DND-41 (cell line): ENCODE data around the gene SMURF1.

Experiments
- ATAC-seq: fragments of 200-7000 bp; cut with Tn5 transposase; 3 replicates; pipeline ENCODE4 v1.9.1; 2021; ENCODE audit warnings: low read depth; ENCODE audit not compliant: insufficient read depth
- DNase-seq: peaks from one replicate; pipeline ENCODE4 v3.0.0-alpha.2; 2020
- H2AFZ ChIP-seq: 2 replicates; pipeline ENCODE4 v1.6.0; 2012; ENCODE audit warnings: low read depth, low read length
- H3K27ac ChIP-seq: 2 replicates; pipeline ENCODE4 v1.5.1; 2012; ENCODE audit warnings: low read length, inconsistent platforms
- H3K27me3 ChIP-seq: fragments of 200-600 bp; sonication (generic); 2 replicates; pipeline ENCODE4 v1.6.0; 2012; ENCODE audit warnings: low read length, mild to moderate bottlenecking, inconsistent platforms; ENCODE audit not compliant: insufficient read depth, poor library complexity
- H3K36me3 ChIP-seq: 2 replicates; pipeline ENCODE4 v1.5.1; 2012; ENCODE audit warnings: low read length, inconsistent platforms; ENCODE audit not compliant: insufficient read depth
- H3K4me1 ChIP-seq: 2 replicates; pipeline ENCODE4 v1.5.1; 2012; ENCODE audit warnings: mild to moderate bottlenecking, low read length; ENCODE audit not compliant: insufficient read depth
- H3K4me2 ChIP-seq: 2 replicates; pipeline ENCODE4 v1.6.0; 2012; ENCODE audit warnings: mild to moderate bottlenecking, moderate library complexity, low read length, inconsistent platforms; ENCODE audit not compliant: insufficient read depth
- H3K4me3 ChIP-seq, 2 experiments: fragments of 200-600 bp in 1 of 2; shearing (Covaris generic) in 1 of 2; 2 replicates each; pipeline ENCODE4 v1.5.1; 2012 to 2016; ENCODE audit warnings: inconsistent platforms in 2 of 2, low read length in 2 of 2, mild to moderate bottlenecking in 2 of 2, low read depth in 1 of 2, moderate library complexity in 1 of 2
- H3K79me2 ChIP-seq: 2 replicates; pipeline ENCODE4 v1.6.0; 2012; ENCODE audit warnings: low read length, inconsistent platforms; ENCODE audit not compliant: insufficient read depth
- H3K9ac ChIP-seq: 2 replicates; pipeline ENCODE4 v1.6.0; 2012; ENCODE audit warnings: low read depth, mild to moderate bottlenecking, inconsistent platforms, low read length, moderate library complexity
- H3K9me3 ChIP-seq: 2 replicates; pipeline ENCODE4 v1.5.1; 2012; ENCODE audit warnings: low read length, moderate library complexity, mild to moderate bottlenecking, inconsistent platforms; ENCODE audit not compliant: insufficient read depth, severe bottlenecking
- H4K20me1 ChIP-seq: 2 replicates; pipeline ENCODE4 v1.6.0; 2012; ENCODE audit warnings: low read length; ENCODE audit not compliant: insufficient read depth
- EZH2 ChIP-seq: IDR thresholded peaks from 3 replicates; pipeline ENCODE4 v1.6.1; 2012; ENCODE audit warnings: borderline replicate concordance, low read depth, mild to moderate bottlenecking, moderate library complexity, low read length, inconsistent platforms; ENCODE audit not compliant: severe bottlenecking
- TF ChIP-seq, protein P1 (sequence below): IDR thresholded peaks from 2 replicates; pipeline ENCODE4 v1.5.1; 2012; ENCODE audit warnings: borderline replicate concordance, low read length, moderate library complexity, mild to moderate bottlenecking; ENCODE audit not compliant: poor library complexity, severe bottlenecking; ENCODE audit errors: extremely low read depth

SMURF1 gene

DNA sequence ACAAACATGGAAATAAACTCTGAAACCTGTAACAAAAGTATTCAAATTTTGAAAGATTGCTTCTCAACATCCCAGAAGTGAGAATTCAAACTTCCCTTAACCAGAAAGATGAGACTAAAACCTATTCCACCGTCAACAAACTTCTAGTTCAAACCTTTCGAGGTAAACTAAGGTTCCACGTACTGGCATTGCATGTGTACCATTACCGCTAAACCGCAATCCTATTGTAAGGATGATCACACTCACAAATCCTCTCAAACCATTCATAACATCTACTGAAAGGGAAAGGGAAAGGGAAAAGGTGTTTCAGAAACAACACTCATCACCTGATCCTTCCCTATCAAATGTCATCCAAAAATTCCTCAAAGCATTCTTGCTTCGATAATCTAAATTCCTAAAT is 3.1 kb downstream of the SMURF1 start:
- H3K4me2 ChIP-seq: peak overlapping the region; percentile 56
- H2AFZ ChIP-seq: no peak overlapping the region
- no peak for ATAC-seq
- TF ChIP-seq, protein P1, sequence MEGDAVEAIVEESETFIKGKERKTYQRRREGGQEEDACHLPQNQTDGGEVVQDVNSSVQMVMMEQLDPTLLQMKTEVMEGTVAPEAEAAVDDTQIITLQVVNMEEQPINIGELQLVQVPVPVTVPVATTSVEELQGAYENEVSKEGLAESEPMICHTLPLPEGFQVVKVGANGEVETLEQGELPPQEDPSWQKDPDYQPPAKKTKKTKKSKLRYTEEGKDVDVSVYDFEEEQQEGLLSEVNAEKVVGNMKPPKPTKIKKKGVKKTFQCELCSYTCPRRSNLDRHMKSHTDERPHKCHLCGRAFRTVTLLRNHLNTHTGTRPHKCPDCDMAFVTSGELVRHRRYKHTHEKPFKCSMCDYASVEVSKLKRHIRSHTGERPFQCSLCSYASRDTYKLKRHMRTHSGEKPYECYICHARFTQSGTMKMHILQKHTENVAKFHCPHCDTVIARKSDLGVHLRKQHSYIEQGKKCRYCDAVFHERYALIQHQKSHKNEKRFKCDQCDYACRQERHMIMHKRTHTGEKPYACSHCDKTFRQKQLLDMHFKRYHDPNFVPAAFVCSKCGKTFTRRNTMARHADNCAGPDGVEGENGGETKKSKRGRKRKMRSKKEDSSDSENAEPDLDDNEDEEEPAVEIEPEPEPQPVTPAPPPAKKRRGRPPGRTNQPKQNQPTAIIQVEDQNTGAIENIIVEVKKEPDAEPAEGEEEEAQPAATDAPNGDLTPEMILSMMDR: no peak
- TF ChIP-seq EZH2: no peak
- no peak overlapping the region for H3K4me3 ChIP-seq
- peaks cover 47% of the 10 kb centered on the region for H3K4me1 ChIP-seq
- no peaks in the 10 kb centered on the region for H3K36me3 ChIP-seq
- H4K20me1 ChIP-seq: peaks cover 58% of the 10 kb centered on the region
- H3K27me3 ChIP-seq: no peaks in the 10 kb centered on the region
- H3K27ac ChIP-seq: no peak overlapping the region
- DNase-seq: no peak
- peaks cover 74% of the 10 kb centered on the region for H3K79me2 ChIP-seq
- H3K9ac ChIP-seq: no peak overlapping the region
- no peaks in the 10 kb centered on the region for H3K9me3 ChIP-seq

DNA sequence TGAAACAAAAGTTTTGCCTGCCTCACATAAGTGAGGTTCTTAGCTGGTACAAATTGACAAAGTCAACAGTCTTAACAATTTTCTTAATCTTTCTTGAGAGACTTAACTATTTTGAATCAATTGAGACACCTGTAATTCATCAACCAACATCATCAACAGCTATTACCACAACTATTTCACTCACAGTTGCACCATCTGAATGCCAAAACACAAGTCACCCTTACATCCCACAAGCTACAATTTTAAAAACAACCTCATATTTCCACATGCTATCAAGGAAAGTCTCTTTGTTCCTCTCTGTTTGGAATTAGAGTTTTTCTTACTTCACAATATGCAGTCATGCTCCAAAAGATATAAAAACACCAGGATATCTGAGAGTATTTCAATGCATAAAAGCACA is 4.9 kb downstream of the SMURF1 start:
- Histone ChIP-seq H3K36me3 (no peaks in the 10 kb centered on the region), H3K9ac (no peak overlapping the region), H3K79me2 (peaks cover 91% of the 10 kb centered on the region), H3K27me3 (no peaks in the 10 kb centered on the region), H3K4me2 (no peak overlapping the region), H2AFZ (no peak overlapping the region), H3K4me3 (no peak overlapping the region), H3K9me3 (no peaks in the 10 kb centered on the region), H3K4me1 (peaks cover 36% of the 10 kb centered on the region), H3K27ac (no peak overlapping the region), H4K20me1 (peaks cover 68% of the 10 kb centered on the region)
- DNase-seq (no peak), ATAC-seq (no peak)
- TF ChIP-seq, protein P1: no peak
- no peak for TF ChIP-seq EZH2

DNA sequence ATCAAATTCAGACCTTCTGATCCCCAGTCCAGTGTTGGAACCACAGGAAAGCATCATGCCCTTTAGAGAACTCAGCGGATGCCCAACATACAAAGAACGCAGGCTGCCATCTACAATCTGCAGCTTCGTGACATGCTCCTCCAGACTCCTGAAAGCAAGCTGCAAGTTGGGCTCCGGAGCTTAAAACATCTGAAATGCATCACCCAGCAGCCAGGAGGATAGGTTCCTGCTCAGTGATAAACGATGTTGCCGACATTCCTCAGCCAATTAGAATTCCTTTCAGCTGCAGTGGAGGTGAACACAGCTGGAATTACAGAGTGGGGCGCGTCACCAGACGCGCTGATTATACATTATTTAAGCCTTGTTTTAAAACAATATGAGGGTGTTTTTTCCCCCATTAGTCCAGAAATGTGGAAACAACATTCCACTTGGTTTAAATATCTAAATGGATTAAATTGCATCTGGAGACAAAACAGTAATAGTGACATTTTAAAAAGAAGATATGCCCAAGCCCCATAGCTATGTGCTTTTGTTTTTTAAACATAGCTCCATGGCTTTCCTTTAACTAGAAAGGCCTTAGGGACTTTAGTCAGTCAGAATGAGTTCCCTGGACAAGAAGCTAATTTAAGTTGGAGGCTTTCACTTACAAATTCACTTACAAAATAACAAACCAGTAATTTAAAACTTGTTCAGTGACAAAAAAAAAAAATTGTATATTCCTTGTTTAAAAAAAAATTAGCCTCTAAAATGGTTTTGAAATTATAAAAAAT is 6.3 kb downstream of the SMURF1 start:
- H3K9ac ChIP-seq: no peak overlapping the region
- no peak for DNase-seq
- peaks cover 99% of the 10 kb centered on the region for H3K79me2 ChIP-seq
- no peaks in the 10 kb centered on the region for H3K27me3 ChIP-seq
- ATAC-seq: no peak
- no peak overlapping the region for H3K4me3 ChIP-seq
- peaks cover 77% of the 10 kb centered on the region for H4K20me1 ChIP-seq
- no peak overlapping the region for H3K27ac ChIP-seq
- no peak overlapping the region for H2AFZ ChIP-seq
- TF ChIP-seq, protein P1: no peak
- TF ChIP-seq EZH2: no peak
- no peaks in the 10 kb centered on the region for H3K9me3 ChIP-seq
- H3K4me1 ChIP-seq: peaks cover 29% of the 10 kb centered on the region
- no peak overlapping the region for H3K4me2 ChIP-seq
- H3K36me3 ChIP-seq: no peaks in the 10 kb centered on the region

DNA sequence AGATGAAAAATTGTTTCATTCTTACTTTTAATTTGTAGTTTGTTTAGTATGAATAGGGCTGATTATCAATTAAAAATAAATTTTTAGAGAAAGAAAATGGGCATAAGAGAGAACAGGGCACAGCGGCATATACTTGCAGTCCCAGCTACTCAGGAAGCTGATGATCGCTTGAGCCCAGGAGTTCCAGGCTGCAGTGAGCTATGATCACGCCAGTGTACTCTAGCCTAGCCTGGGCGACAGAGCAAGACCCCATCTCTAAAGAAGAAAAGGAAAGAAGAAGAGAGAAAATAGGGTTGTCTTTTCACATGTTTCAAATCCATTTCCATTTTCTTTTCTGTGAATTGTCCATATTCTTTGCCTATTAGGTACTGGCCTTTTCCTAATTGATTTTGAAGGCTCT is 8.0 kb downstream of the SMURF1 start:
- ATAC-seq: no peak
- Histone ChIP-seq H3K36me3 (no peaks in the 10 kb centered on the region), H3K27ac (no peak overlapping the region), H3K9me3 (no peaks in the 10 kb centered on the region), H3K27me3 (no peaks in the 10 kb centered on the region), H2AFZ (no peak overlapping the region), H3K9ac (no peak overlapping the region), H4K20me1 (peaks cover 82% of the 10 kb centered on the region), H3K4me2 (no peak overlapping the region), H3K4me1 (peaks cover 13% of the 10 kb centered on the region; the same call in 1 of the 2 replicates), H3K4me3 (no peak overlapping the region), H3K79me2 (peaks cover 100% of the 10 kb centered on the region)
- no peak for DNase-seq
- TF ChIP-seq, protein P1: no peak
- no peak for TF ChIP-seq EZH2
